Breast epithelium (tissue), 4 donors: ENCODE results near the gene UNC80. TPM values are rescaled to one million over a fixed set of nuclear protein-coding genes. Genes with fewer than 3 reads are reported as not detected.
A peak's percentile ranks its signal among the peaks of the same experiment; 100 is the strongest.

ENCODE experiments used
- DNase-seq, 2 donors: peaks; one replicate each; pipeline ENCODE4 v3.0.0-alpha.2; 2019; ENCODE audit warnings: low spot score in 2 of 2
- H3K27ac ChIP-seq, 2 donors: fragments of 200-600 bp; sonication (generic) in 1 of 2; one replicate each; pipeline ENCODE4 v1.5.1; 2016 to 2019; ENCODE audit warnings: mild to moderate bottlenecking in 1 of 2
- H3K27me3 ChIP-seq, 2 donors: fragments of 200-600 bp; sonication (generic) in 1 of 2; one replicate each; pipeline versions ENCODE4 v1.5.1 to v1.6.0; 2017 to 2019; ENCODE audit warnings: control low read depth in 1 of 2, mild to moderate bottlenecking in 1 of 2
- H3K36me3 ChIP-seq: fragments of 200-600 bp; one replicate; pipeline ENCODE4 v1.5.1; 2019
- H3K4me1 ChIP-seq, 2 donors: fragments of 200-600 bp; sonication (generic); one replicate each; pipeline ENCODE4 v1.5.1; 2016 to 2019; ENCODE audit warnings: control low read depth in 1 of 2
- H3K4me3 ChIP-seq, 3 donors: fragments of 200-600 bp; sonication (generic); 1 replicate in 2 of 3; 2 replicates in 1 of 3; pipeline ENCODE4 v1.5.1; 2016 to 2019; ENCODE audit warnings: mild to moderate bottlenecking in 3 of 3, moderate library complexity in 2 of 3
- H3K9me3 ChIP-seq, 2 donors: fragments of 200-600 bp; sonication (generic) in 1 of 2; one replicate each; pipeline ENCODE4 v1.5.1; 2016 to 2019; ENCODE audit warnings: control low read depth in 1 of 2
- POLR2A ChIP-seq: fragments of 450-650 bp; IDR thresholded peaks from one replicate; pipeline ENCODE4 v1.6.1; 2016; ENCODE audit warnings: antibody characterized with exemption, mild to moderate bottlenecking, moderate library complexity
- POLR2AphosphoS5 ChIP-seq, 3 donors: sonication (generic); formaldehyde crosslinking; IDR thresholded peaks; one replicate each; pipeline ENCODE4 v1.6.1; 2017; ENCODE audit warnings: antibody characterized with exemption in 3 of 3
- intact Hi-C: fragments of 100-400 bp; cut with DNase I; formaldehyde crosslinking; loops from one replicate; pipeline ENCODE4 v1.15.1; 2023; ENCODE audit warnings: low total_unique reads
- total RNA-seq, 3 donors: library from RNA; depleted of rRNA; stranded (reverse); fragments of >200 nt; gene quantifications; one replicate each; pipeline ENCODE4 v1.1.0, GENCODE V29; 2016
- TF ChIP-seq, protein P1 (sequence below), 3 donors: fragments of 450-650 bp; IDR thresholded peaks; one replicate each; pipeline ENCODE4 v1.5.1; 2016 to 2017; ENCODE audit warnings: antibody characterized with exemption in 3 of 3, mild to moderate bottlenecking in 3 of 3, moderate library complexity in 3 of 3

UNC80 gene
- total RNA-seq, 3 donors from 2014 or later = under 0.01 TPM; not detected in 2

DNA sequence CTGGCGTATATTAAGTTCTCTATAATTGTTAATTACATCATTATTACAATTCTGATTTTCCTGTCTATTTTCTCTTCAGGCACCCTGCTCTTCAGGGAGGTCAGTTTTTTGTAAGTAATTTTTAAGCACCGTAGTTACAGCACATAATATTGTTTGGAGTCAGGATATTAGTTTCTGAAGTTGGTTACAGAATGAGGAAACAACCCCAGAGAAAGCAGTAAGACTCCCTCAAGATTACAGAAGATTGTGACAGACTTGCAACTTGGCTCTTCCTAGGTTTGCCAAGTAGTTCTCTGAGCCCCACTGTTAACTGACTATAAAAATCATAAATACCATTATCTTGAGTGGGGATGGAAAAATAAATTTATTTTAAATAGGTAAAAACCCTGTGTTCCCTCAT, 231.7 kb downstream of the UNC80 start:
- Histone ChIP-seq H3K4me1 (peaks cover 0 to 9% of the 10 kb centered on the region in 2 donors), H3K4me3 (peak overlapping the region; percentile 67 to 90 (median 79)), H3K27ac (no peak overlapping the region), H3K9me3 (no peaks in the 10 kb centered on the region), H3K36me3 (no peaks in the 10 kb centered on the region), H3K27me3 (no peaks in the 10 kb centered on the region)
- intact Hi-C loops = no loop called here
- TF ChIP-seq, protein P1, sequence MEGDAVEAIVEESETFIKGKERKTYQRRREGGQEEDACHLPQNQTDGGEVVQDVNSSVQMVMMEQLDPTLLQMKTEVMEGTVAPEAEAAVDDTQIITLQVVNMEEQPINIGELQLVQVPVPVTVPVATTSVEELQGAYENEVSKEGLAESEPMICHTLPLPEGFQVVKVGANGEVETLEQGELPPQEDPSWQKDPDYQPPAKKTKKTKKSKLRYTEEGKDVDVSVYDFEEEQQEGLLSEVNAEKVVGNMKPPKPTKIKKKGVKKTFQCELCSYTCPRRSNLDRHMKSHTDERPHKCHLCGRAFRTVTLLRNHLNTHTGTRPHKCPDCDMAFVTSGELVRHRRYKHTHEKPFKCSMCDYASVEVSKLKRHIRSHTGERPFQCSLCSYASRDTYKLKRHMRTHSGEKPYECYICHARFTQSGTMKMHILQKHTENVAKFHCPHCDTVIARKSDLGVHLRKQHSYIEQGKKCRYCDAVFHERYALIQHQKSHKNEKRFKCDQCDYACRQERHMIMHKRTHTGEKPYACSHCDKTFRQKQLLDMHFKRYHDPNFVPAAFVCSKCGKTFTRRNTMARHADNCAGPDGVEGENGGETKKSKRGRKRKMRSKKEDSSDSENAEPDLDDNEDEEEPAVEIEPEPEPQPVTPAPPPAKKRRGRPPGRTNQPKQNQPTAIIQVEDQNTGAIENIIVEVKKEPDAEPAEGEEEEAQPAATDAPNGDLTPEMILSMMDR (IDR thresholded peaks at IDR 0.05) = no peak
- no peak for TF ChIP-seq POLR2AphosphoS5 (IDR thresholded peaks at IDR 0.05)
- no peak for TF ChIP-seq POLR2A
- no peak for DNase-seq

DNA sequence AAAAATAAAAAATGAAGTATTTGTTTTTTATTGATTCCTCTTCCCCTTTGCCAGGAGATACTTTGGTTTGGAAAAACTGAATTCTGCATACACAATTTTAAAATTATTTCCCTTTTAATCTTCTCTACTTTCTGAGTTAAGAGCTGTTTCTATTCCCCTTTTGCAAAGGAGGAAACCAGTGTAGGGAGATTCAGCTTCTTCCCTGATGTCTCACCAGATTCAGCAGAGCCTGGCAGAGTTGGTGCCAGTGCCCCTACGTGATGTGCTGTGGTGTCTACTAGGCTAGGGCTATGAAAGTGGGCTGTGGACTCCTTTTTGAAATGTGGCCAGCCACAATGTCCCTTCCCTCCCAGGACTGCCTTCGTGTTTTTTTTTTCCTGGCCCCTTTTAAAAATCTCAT, 233.2 kb downstream of the UNC80 start:
- intact Hi-C loops = no loop called here
- H3K36me3 ChIP-seq = no peaks in the 10 kb centered on the region
- DNase-seq = no peak
- no peaks in the 10 kb centered on the region for H3K9me3 ChIP-seq
- H3K27ac ChIP-seq = no peak overlapping the region
- peaks cover 0 to 9% of the 10 kb centered on the region in 2 donors for H3K4me1 ChIP-seq
- H3K4me3 ChIP-seq = no peak overlapping the region
- H3K27me3 ChIP-seq = no peaks in the 10 kb centered on the region
- TF ChIP-seq, protein P1 (IDR thresholded peaks at IDR 0.05) = no peak
- TF ChIP-seq POLR2AphosphoS5 (IDR thresholded peaks at IDR 0.05) (no peak), POLR2A (no peak)

DNA sequence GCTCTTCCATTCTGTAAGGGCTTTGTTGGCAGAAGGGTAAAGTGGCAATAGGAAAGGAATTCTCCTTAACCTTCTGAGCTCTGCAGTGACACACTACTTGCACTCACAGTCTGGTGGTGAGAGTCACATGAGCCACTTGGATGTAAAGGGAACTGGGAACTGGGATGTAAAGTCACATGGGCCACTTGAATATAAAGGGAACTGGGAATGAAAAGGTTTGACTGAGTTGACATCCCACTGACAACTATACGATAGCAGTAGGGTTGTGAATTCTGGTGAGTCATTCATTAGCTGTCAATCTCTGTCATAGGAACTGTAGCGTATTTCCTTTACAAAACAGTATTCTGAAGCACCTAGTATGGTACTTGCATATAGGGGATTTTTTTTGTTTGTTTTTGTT, 236.3 kb downstream of the UNC80 start:
- intact Hi-C loops = no loop called here
- H3K36me3 ChIP-seq = no peaks in the 10 kb centered on the region
- no peak for DNase-seq
- H3K27me3 ChIP-seq = no peaks in the 10 kb centered on the region
- TF ChIP-seq POLR2A (no peak), POLR2AphosphoS5 (IDR thresholded peaks at IDR 0.05) (no peak)
- TF ChIP-seq, protein P1 (IDR thresholded peaks at IDR 0.05) = no peak
- no peaks in the 10 kb centered on the region for H3K9me3 ChIP-seq
- H3K4me1 ChIP-seq = peaks cover 0 to 9% of the 10 kb centered on the region in 2 donors
- H3K4me3 ChIP-seq = no peak overlapping the region
- H3K27ac ChIP-seq = no peak overlapping the region

DNA sequence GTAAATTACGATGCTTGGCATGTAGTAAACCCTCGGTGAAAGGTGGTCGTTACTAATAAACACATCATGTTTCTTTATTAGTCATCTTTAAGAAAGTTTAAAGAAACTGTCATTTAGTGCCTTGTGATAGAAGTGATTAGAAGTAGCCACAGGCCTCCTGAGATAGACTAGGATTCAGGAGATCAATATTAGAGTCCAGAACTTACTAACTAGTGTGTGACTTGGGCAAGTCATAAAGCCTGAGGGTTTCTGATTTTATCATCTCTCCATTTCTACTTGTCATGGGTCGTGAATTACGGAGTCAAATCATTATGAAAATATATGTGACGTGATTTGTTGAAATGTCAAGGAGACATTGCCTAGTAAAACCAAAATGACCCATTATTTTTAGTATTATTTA, 237.5 kb downstream of the UNC80 start:
- Histone ChIP-seq H3K4me3 (no peak overlapping the region), H3K9me3 (no peaks in the 10 kb centered on the region), H3K27ac (no peak overlapping the region), H3K27me3 (no peaks in the 10 kb centered on the region), H3K4me1 (no peaks in the 10 kb centered on the region), H3K36me3 (no peaks in the 10 kb centered on the region)
- DNase-seq = no peak
- TF ChIP-seq, protein P1 (IDR thresholded peaks at IDR 0.05) = no peak
- TF ChIP-seq POLR2AphosphoS5 (IDR thresholded peaks at IDR 0.05) = no peak
- TF ChIP-seq POLR2A = no peak
- intact Hi-C loops = no loop called here

DNA sequence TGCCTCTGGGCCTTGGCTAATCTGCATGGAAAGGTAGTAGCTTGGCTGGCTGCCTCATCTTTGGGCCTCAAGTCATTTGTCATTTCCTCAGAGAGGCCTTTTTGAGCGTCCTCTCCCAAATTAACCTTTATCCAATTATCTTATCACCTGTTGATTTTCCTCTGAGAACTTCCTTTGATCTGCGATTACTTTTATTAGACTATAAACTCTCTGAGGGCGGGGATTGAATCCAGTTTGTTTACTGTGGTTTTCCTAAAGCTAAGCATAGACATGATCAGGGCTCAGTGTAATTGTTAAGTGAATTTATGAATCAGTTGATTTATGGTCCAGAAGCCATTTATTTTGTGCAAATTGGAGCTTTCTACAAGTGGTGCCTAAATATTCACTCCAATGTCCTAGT, 238.3 kb downstream of the UNC80 start:
- H3K27ac ChIP-seq = no peak overlapping the region
- no peak for DNase-seq
- H3K4me3 ChIP-seq = no peak overlapping the region
- no peaks in the 10 kb centered on the region for H3K4me1 ChIP-seq
- intact Hi-C loops = no loop called here
- H3K36me3 ChIP-seq = no peaks in the 10 kb centered on the region
- no peaks in the 10 kb centered on the region for H3K27me3 ChIP-seq
- no peaks in the 10 kb centered on the region for H3K9me3 ChIP-seq
- TF ChIP-seq, protein P1 (IDR thresholded peaks at IDR 0.05) = no peak
- TF ChIP-seq POLR2A (no peak), POLR2AphosphoS5 (IDR thresholded peaks at IDR 0.05) (no peak)
